Measurements from ENCODE around the gene BLM. TPM values are rescaled to one million over a fixed set of nuclear protein-coding genes. Genes with fewer than 3 reads are reported as not detected.

The BLM gene
- total RNA-seq, 1 donor from 2014 or later: 1.2 TPM

DNA sequence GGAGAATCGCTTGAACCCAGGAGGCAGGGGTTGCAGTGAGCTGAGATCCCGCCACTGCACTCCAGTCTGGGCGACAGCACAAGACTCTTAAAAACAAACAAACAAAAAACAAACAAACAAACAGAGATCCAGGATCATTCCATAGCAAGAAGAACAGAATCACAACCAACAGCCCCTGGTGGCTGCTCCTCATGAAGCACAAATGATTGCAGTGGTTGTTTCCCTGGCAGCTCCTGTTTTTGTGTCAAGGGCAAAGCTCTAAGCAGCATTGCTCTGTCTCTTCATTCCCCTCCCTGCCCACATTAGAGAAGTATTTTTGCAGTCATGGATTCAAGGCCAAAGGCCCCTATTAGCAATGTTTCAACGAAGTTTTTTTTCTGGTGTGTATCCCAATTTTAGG, 25.8 kb upstream of the BLM start:
- DNase-seq (ENCODE audit: low spot score): no peak

DNA sequence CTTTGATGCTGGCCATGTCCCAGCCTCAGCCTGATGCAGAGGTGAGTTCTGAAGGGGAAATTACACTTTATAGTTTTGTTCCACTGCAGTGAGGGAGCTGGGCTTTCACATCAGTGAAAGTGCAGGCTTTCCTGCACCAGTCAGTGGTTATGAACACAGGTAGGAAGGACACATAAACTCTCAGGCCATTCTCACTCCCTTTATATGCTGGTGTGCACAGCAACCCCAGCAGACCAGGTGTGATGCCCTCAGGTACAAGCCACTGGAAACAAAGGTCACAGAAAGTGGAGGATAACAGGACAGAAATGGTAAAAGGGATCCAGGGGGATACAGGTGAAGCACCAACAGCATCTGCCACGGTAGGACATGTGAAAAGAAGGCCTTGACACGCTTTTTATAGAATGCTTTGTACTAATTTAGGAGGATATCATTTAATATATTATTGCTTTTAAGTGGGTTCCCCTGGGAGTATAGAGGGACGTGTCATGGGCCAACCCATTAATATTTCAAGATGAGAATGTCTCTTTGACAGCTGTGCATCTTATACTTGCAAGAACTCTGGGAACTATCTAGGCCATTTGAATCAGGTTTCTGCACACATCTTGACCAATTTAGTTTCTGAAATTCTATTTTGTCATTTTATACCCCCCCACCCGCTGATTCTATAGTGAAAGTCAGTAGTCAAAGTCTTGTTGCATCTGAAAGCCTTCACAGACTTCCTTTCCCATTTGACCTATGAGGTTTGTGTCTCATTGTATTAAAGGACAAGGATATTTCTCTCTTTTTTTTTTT, 25.0 kb upstream of the BLM start:
- no peak for DNase-seq (ENCODE audit: low spot score)

DNA sequence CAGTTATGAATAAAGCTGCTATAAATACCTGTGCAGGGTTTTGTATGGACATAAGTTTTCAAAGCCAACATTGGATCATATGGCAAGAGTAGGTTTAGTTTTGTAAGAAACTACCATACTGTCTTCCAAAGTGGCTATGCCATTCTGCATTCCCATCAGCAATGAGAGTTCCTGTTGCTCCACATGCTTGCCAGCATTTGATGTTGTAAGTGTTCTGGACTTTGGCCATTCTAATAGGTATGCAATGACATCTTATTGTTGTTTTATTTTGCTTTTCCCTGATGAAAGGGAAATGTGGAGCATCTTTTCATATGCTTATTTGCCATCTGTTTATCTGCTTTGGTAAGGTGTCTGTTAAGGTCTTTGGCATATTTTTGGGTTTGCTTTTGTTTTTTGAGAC, 22.2 kb upstream of the BLM start:
- DNase-seq (ENCODE audit: low spot score): no peak

DNA sequence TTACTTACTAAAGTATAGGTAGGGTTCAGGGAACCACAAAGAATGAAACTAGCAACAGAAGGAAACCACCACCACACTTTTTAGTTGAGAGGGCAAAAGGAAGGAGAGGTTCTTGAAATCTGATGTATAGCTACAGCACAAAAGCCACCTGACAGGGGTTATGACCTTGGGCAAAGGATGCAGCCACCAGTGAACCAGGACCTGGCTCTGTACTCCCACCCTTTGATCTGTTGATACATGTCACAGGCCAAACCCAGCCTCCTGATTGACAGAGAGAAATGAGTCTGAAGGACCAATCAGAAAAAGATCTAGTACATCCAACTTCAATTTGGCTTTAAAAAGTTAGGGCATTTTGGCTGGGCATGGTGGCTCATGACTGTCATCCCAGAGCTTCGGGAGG, 20.0 kb upstream of the BLM start:
- DNase-seq (ENCODE audit: low spot score): no peak

DNA sequence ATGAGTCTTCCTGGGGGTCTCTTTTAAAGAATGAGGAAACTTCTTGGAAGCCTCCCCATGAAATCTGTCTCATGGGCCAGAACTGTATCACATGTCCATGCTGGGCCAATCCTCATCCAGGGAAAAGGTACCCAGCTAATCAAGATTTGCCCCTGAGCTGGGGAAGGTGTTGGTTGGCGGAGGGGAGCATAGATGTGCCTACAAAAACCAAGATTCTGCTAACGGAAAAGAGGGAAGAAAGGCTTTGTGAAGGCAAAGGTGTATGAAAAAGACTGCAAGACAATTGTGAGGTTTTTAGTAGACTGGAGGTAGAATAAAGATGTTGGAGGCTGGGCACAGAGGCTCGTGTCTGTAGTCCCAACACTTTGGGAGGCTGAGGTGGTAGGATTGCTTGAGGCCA, 18.5 kb upstream of the BLM start:
- no peak for DNase-seq (ENCODE audit: low spot score)

DNA sequence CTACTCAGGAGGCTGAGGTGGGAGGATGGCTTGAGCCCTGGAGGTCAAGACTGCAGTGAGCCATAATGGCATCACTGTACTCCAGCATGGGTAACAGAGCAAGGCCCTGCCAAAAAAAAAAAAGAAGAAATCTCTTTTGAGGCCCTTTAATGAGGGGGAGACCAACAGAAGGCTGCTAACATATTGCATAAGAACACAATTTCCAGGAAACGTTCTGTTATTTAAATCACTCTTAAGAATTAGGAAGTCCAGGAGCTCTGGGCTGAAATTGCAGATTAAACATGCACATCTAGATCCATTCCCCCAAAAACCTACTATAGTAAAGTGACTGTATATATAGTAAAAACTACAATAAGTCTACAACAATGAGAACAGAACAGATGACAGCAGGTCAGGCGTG, 16.1 kb upstream of the BLM start:
- DNase-seq (ENCODE audit: low spot score): no peak

- peak; percentile 13 for DNase-seq (ENCODE audit: low spot score)
Measured at GRCh38 chr15:90701880-90702630, 15.1 kb upstream of the BLM start.

DNA sequence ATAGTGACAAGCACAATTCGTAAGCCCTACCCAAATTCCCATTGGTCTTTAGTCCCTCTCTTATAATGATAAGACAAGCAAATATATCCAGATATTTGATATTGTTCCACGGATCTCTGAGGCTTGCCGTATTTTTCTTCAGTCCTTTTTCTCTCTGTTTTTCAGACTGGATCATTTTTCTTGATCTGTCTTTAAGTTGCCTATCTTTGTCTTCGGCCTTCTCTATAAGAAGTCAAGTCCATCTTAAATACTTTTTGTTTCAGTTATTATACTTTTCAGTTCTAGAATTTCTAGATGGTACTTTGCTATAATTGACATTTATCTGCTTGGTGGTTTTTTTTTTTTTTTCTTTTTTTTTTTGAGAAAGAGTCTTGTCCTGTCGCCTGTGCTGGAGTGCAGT, 13.7 kb upstream of the BLM start:
- no peak for DNase-seq (ENCODE audit: low spot score)

DNA sequence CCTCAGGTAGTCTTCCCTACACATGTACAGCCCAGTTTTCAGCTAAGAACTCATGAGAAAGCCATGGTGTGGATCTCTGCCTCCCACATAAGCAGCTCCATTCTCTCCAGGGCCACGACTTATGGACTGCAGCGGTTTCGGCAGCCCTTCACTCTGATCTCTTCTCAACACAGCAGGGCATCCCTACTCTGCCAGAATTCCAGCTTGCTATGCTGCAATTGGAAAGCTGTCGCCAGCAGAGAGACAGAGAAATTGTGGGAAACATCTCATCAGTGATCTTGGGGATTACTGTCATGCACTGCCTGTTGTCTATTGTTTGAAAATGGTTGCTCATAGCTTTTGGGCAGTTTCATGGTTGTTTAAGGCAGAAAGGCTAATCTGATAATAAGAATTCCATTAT, 11.9 kb upstream of the BLM start:
- DNase-seq (ENCODE audit: low spot score): no peak

DNA sequence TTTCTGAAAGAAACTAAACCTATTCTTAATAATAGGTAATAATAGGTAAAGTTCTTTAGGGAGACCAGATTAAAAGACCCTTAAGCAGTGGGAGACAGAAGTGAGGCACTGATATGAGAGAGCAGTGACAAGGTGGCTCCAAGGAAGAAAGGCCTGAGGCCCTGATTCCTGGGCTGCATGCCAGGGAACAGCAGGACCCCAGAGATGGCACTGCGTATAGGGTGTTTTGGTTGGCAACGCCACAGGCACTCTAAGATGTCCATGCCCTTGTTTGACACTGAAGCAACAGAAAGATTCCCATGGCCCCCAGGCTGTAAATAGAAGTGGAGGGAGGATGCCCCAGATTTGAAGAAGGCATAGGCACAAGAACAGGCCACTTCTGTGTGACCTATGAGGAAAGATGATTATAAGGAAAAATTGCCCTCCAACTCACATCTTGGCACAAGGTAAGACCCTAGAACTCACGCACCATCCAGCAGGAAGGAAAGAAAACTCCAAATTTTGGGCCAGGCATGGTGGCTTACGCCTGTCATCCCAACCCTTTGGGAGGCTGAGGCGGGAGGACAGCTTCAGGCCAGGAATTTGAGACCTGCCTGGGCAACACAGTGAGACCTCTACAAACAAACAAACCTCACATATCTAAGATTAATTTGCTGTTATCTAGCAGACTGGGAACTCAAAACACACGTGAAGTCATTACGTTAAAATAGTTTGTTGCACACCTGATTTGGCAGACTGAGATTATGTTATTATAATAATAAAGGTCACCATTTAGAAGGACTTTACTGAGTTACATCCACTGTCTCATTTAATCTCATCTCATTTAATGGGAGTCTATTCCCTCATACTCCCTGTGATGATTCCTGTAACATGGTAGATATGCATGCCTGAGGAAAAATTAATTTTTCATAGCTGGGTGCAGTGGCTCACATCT, 10.5 kb upstream of the BLM start:
- DNase-seq (ENCODE audit: low spot score): no peak

GRCh38 chr15:90707489-90707888, 9.7 kb upstream of the BLM start:
- DNase-seq (ENCODE audit: low spot score): no peak

GRCh38 chr15:90708516-90708915, 8.6 kb upstream of the BLM start:
- no peak for DNase-seq (ENCODE audit: low spot score)

GRCh38 chr15:90709278-90709677, 7.9 kb upstream of the BLM start:
- no peak for DNase-seq (ENCODE audit: low spot score)

- DNase-seq (ENCODE audit: low spot score): peak; percentile 14
Measured at GRCh38 chr15:90710436-90711027, 6.6 kb upstream of the BLM start.

DNA sequence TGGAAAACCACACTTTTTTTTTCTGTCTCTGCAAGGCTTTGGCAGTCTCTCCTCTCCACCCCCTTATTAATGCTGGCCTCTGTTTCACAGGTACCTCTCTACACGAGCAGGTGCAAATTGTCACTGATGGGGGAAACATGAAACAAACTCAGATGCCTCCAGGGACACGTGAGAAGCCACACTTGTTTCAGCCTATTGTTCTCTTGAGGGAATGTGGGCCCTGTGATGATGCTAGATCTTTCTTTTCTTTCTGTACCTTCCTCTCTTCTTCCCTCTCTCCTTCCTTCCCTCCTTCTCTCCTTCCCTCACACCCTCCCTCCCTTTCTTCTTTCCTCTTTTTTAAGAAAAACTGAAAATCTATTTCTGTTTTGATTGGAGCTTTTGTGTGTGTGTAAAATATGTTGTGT, 5.7 kb upstream of the BLM start:
- DNase-seq (ENCODE audit: low spot score): no peak

DNA sequence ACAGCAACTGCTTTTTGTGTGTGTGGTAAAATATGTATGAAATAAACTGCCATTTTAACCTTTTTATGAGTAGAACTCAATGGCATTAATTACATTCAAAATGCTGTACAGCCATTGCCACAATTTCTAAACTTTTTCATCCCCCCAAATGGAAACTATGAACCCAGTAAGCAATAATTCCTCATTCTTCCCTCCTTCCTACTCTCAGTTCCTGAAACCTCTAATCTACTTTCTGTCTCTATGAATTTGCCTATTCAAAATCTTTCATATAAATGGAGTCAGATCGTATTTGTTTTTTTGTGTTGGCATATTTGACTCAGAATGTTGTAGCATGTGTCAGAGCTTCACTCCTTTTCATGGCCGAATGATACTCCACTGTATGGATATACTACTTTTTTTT, 5.3 kb upstream of the BLM start:
- DNase-seq (ENCODE audit: low spot score): no peak

- no peak for DNase-seq (ENCODE audit: low spot score)
Measured at GRCh38 chr15:90713081-90713480, 4.1 kb upstream of the BLM start.

DNA sequence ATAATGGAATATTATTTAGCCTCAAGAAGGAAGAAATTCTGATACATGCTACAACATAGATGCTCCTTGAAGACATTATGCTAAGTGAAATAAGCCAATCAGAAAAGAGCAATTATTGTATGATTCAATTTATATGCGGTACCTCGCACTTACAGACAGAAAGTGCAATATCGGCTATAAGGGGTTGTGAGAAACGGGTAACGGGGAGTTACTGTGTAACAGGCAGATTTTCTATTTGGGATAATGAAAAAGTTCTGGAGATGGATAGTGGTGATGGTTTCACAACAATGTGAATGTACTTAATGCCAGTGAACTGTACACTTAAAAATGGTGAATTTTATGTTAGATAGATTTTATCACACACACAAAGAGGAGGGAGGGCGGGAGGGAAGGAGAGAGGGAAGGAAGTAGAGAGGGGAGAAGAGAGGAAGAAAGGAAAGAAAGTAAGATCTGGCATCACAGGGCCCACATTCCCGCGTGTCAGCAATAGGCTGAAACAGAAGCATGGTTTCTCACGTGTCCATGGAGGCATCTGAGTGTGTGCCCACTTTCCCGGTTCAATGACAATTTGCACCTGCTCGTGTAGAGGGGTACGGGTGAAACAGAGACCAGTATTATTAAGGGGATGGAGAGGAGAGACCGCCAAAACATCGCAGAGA, 700 bp upstream of the BLM start:
- no peak for DNase-seq (ENCODE audit: low spot score)

GRCh38 chr15:90718232-90718631, 1.1 kb downstream of the BLM start:
- no peak for DNase-seq (ENCODE audit: low spot score)

- no peak for DNase-seq (ENCODE audit: low spot score)
Measured at GRCh38 chr15:90720131-90720530, 3.0 kb downstream of the BLM start.

DNA sequence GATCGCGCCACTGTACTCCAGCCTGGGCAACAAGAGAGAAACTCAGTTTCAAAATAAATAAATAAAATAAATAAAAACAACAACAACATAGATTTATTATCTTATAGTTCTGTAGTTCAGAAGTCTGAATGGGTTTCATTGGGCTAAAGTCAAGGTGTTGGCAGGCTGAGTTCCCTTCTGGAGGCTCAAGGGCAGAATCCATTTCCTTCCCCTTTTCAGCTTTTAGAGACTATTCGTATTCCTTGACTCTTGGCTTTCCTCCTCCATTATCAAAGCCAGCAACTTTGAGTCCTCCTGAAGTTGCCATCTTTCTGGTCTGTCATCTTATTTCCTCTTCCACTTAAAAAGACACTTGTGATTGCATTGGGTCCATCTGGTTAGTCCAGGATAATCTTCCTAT, 12.1 kb downstream of the BLM start:
- no peak for DNase-seq (ENCODE audit: low spot score)
